Uterus (tissue), 2 donors: Measurements from ENCODE around the gene KRTAP12-1.

ENCODE experiments used
- CTCF ChIP-seq, 4 experiments: fragments of 200-600 bp in 2 of 4; fragments of 450-650 bp in 2 of 4; sonication (generic) in 2 of 4; IDR thresholded peaks; one replicate each; pipeline ENCODE4 v1.5.1; 2016 to 2019; ENCODE audit warnings: antibody characterized with exemption in 4 of 4, mild to moderate bottlenecking in 2 of 4, moderate library complexity in 1 of 4
- POLR2A ChIP-seq, 2 donors: fragments of 450-650 bp; IDR thresholded peaks; one replicate each; pipeline ENCODE4 v1.6.1; 2016; ENCODE audit warnings: antibody characterized with exemption in 2 of 2, mild to moderate bottlenecking in 1 of 2, moderate library complexity in 1 of 2

GRCh38 chr21:44666401-44667320 is 15.3 kb downstream of the KRTAP12-1 start, which contains the start of gene KRTAP12-2:
- no peak for TF ChIP-seq CTCF (IDR thresholded peaks at IDR 0.05)
- TF ChIP-seq POLR2A (IDR thresholded peaks at IDR 0.05) = no peak
